Neural cell (in vitro differentiated cells): ENCODE data around the gene NEURL1.

Experiments
- CTCF ChIP-seq: fragments of 450-650 bp; IDR thresholded peaks from 2 replicates; pipeline ENCODE4 v1.5.1; 2014; ENCODE audit warnings: antibody characterized with exemption, mild to moderate bottlenecking, moderate library complexity; ENCODE audit not compliant: poor library complexity, severe bottlenecking
- EZH2 ChIP-seq: fragments of 200-600, 300-800 bp; shearing (Covaris generic), sonication (generic); IDR thresholded peaks from 2 replicates; pipeline ENCODE4 v1.6.1; 2014; ENCODE audit warnings: antibody characterized with exemption, low read length, borderline replicate concordance, mild to moderate bottlenecking; ENCODE audit not compliant: insufficient read depth, poor library complexity, severe bottlenecking
- POLR2AphosphoS5 ChIP-seq: IDR thresholded peaks from 2 replicates; pipeline ENCODE4 v1.6.1; 2012
- RAD21 ChIP-seq: fragments of 450-650 bp; conservative IDR thresholded peaks from 2 replicates; pipeline ENCODE4 v1.6.1; 2014; ENCODE audit warnings: antibody characterized with exemption, mild to moderate bottlenecking, moderate library complexity
- TAF1 ChIP-seq: IDR thresholded peaks from 2 replicates; pipeline ENCODE4 v1.6.1; 2012; ENCODE audit warnings: low read depth

DNA sequence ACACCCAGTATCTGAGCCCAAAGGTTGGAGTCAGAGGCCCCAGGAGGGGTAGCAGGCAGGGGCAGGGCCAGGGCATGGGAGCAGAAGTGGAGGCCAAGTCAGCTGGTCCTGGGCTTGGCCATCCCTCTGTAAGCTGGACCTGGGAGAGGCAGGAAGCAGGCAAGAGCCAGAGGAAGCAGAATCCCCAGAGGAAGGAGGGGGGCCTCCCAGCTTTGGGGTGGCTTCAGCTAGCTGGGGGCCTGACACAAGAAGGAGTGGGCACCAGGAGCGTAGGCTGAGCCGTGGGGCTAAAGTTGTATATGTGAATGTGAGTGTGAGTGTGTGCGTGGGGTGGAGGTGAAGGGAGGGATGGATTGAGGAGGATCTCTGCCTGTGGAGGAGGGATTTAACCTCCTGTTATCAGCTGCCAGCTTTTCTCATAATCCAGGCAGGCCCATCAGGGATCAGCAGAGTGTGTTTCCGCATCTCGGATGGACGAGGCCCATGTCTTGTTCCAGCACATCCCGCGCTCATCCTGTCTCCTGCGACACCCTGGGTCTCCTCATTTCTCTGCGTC is 54.0 kb downstream of the NEURL1 start:
- no peak for TF ChIP-seq CTCF
- no peak for TF ChIP-seq TAF1
- TF ChIP-seq POLR2AphosphoS5: no peak
- TF ChIP-seq EZH2: no peak
- no peak for TF ChIP-seq RAD21
